ENCODE data around the gene S1PR2.

The S1PR2 gene

DNA sequence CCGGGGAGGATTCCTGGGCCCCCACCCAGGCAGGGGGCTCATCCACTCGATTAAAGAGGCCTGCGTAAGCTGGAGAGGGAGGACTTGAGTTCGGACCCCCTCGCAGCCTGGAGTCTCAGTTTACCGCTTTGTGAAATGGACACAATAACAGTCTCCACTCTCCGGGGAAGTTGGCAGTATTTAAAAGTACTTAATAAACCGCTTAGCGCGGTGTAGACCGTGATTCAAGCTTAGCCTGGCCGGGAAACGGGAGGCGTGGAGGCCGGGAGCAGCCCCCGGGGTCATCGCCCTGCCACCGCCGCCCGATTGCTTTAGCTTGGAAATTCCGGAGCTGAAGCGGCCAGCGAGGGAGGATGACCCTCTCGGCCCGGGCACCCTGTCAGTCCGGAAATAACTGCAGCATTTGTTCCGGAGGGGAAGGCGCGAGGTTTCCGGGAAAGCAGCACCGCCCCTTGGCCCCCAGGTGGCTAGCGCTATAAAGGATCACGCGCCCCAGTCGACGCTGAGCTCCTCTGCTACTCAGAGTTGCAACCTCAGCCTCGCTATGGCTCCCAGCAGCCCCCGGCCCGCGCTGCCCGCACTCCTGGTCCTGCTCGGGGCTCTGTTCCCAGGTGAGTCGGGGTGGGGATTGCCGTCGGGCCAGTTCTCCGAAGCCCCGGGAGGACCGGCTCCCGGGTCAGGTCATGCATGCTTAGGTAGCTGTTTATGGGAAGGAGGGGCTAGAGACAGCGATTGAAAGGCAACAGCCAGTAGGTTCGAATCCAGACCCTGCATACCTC lies 39.7 kb upstream of the S1PR2 start, which contains the start of gene ICAM1:
Gene ICAM1, plus strand, starts transcription at position 505 of the 779 bp plus-strand sequence. Its CDS starts 40 bp downstream, at position 545.
- no peak for DNase-seq (ENCODE audit: extremely low read depth, low read depth)
- TF ChIP-seq, protein P1, sequence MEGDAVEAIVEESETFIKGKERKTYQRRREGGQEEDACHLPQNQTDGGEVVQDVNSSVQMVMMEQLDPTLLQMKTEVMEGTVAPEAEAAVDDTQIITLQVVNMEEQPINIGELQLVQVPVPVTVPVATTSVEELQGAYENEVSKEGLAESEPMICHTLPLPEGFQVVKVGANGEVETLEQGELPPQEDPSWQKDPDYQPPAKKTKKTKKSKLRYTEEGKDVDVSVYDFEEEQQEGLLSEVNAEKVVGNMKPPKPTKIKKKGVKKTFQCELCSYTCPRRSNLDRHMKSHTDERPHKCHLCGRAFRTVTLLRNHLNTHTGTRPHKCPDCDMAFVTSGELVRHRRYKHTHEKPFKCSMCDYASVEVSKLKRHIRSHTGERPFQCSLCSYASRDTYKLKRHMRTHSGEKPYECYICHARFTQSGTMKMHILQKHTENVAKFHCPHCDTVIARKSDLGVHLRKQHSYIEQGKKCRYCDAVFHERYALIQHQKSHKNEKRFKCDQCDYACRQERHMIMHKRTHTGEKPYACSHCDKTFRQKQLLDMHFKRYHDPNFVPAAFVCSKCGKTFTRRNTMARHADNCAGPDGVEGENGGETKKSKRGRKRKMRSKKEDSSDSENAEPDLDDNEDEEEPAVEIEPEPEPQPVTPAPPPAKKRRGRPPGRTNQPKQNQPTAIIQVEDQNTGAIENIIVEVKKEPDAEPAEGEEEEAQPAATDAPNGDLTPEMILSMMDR (IDR thresholded peaks at IDR 0.05; ENCODE audit: low read depth, low read length), result no peak

DNA sequence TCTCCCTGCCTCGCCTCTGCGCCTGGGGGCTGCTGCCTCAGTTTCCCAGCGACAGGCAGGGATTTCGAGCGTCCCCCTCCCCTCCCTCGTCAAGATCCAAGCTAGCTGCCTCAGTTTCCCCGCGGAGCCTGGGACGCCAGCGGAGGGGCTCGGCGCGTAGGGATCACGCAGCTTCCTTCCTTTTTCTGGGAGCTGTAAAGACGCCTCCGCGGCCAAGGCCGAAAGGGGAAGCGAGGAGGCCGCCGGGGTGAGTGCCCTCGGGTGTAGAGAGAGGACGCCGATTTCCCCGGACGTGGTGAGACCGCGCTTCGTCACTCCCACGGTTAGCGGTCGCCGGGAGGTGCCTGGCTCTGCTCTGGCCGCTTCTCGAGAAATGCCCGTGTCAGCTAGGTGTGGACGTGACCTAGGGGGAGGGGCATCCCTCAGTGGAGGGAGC lies 39.1 kb upstream of the S1PR2 start:
- no peak for DNase-seq (ENCODE audit: extremely low read depth, low read depth)

DNA sequence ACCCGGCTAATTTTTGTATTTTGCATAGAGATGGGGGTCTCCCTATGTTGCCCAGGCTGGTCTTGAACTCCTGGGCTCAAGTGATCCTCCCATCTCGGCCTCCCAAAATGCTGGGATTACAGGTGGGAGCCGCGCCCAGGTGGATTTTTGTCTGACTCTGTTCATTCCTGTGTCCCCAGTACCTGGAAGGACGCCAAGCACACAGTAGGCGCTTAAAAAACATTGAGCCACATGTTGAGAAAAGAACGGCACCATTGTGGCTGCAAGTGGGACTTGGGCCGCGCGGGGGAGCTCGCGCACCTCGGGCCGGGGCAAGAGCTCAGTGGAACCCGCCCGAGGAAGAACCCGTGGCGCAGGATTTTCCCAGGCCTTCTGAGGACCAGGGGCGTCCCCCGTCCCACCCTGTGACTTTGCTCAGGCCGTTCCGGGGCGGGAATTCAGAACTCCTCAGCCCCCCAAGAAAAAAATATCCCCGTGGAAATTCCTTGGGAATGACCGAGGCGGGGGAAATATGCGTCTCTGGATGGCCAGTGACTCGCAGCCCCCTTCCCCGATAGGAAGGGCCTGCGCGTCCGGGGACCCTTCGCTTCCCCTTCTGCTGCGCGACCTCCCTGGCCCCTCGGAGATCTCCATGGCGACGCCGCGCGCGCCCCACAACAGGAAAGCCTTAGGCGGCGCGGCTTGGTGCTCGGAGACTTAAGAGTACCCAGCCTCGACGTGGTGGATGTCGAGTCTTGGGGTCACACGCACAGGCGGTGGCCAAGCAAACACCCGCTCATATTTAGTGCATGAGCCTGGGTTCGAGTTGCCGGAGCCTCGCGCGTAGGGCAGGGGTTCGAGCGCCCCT lies 38.4 kb upstream of the S1PR2 start:
- TF ChIP-seq, protein P1 (IDR thresholded peaks at IDR 0.05; ENCODE audit: low read depth, low read length), result peak; percentile 94

More for the DNA sequence above, 39.1 kb upstream of the S1PR2 start:
- TF ChIP-seq, protein P1 (IDR thresholded peaks at IDR 0.05; ENCODE audit: low read depth, low read length), result no peak

DNA sequence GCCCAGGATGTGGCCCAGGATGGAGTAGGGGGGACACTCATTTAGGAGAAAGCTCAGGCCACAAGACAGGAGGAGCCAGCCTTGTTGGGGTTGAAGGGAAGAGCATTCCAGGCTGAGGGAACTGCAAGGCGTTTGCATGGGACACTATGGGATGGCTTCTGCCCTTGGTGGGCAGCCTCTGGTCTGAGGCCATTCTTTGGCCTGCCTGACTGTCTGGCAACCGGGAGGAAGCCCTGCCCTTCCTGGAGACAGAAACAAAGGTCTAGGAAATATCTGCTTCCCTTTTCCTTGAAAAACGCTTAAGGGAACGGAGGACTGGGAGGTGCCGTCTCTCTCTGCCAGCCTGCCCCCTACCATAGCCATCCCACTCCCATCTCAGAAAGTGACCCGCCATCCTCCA lies 36.9 kb upstream of the S1PR2 start:
- TF ChIP-seq, protein P1 (IDR thresholded peaks at IDR 0.05; ENCODE audit: low read depth, low read length), result no peak
- no peak for DNase-seq (ENCODE audit: extremely low read depth, low read depth)

More for the DNA sequence above, 38.4 kb upstream of the S1PR2 start:
- no peak for DNase-seq (ENCODE audit: extremely low read depth, low read depth)

DNA sequence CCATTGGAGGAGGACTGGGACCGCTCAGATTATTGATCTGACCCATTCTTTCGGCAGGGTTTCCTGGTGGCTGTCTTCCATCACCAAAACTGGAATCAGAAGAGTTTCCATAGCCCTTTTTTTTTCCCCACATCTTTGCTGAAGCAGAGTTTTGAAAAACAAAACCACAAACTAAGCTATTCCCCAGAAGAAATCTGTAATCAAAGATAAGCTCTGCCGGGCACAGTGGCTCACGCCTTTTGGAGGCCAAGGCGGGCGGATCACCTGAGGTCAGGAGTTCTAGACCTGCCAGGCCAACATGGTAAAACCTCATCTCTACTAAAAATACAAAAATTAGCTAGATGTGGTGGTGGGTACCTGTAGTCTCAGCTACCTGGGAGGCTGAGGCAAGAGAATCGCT lies 35.6 kb upstream of the S1PR2 start:
- TF ChIP-seq, protein P1 (IDR thresholded peaks at IDR 0.05; ENCODE audit: low read depth, low read length), result no peak
- DNase-seq (ENCODE audit: extremely low read depth, low read depth), result no peak

DNA sequence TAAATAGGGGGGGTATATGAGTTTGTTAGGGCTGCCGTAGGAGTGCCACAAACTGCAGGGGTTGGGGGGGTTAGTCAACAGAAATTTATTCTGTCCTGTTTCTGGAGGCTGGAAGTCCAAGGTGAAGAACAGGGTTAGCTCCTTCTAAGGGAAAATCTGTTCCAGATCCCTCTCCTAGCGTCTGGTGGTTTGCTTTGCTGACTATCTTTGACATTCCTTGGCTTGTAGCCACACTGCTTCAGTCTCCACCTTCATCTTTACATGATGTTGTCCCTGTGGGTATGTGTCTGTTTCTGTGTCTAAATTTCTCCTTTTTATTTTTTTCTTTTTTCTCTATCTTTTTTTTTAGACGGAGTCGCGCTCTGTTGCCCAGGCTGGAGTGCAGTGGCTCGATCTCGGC lies 31.6 kb upstream of the S1PR2 start:
- no peak for DNase-seq (ENCODE audit: extremely low read depth, low read depth)
- TF ChIP-seq, protein P1 (IDR thresholded peaks at IDR 0.05; ENCODE audit: low read depth, low read length), result no peak

DNA sequence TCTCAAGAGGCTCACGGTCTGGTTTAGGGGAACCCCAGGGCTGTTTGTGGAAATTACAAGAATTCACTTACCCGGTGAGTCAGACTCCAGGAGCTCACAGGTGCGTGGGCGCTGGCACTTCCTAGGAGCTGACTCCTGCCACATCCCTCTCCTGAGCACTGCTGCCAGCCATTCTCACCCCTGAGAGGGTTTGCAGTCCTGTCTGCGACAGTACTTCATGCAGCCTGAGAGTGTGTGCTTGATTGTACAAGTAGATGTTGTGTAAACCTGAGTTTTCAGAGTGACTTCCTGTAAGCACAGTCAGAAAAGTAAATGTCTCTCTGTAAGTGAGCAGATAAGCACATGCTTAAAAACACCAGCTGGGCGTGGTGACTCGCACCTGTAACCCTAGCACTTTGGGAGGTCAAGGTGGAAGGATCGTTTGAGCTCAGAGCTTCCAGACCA lies 29.0 kb upstream of the S1PR2 start:
- TF ChIP-seq, protein P1 (IDR thresholded peaks at IDR 0.05; ENCODE audit: low read depth, low read length), result no peak

More for the DNA sequence above, 29.0 kb upstream of the S1PR2 start:
- no peak for DNase-seq (ENCODE audit: extremely low read depth, low read depth)

Measured in AG09319 (cell line).